Measurements from ENCODE around the gene SIX3.
A peak's percentile ranks its signal among the peaks of the same experiment; 100 is the strongest.

Gene SIX3

GRCh38 chr2:44941551-44942234 lies at the start of gene SIX3:
SIX3 (plus strand) TSS chr2:44941702; CDS start chr2:44942105, 403 bp downstream.
- DNase-seq (ENCODE audit: low read depth in 2 of 2): peak in 1 of 2 donors; percentile 8

DNA sequence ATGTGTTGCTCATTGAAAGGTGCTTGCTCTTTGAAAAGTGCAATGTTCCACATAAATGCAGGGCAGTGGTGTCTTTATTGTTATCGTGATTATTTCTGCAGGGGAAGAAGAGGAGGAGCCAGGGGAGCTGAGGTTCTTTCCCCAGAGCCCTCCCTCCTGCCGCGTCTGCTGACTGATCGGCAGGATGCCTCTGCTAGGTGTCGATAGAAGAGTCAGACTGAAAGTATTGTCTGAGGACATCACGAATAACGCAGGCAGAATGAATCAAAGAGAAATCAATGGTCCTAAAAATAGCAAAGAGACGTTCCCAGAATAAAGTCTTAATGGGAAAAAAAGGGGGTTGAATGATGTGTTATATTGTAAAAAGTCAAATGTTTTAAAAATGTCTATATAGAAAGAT lies 47.4 kb upstream of the SIX3 start:
- no peak for DNase-seq (ENCODE audit: low read depth in 2 of 2)

DNA sequence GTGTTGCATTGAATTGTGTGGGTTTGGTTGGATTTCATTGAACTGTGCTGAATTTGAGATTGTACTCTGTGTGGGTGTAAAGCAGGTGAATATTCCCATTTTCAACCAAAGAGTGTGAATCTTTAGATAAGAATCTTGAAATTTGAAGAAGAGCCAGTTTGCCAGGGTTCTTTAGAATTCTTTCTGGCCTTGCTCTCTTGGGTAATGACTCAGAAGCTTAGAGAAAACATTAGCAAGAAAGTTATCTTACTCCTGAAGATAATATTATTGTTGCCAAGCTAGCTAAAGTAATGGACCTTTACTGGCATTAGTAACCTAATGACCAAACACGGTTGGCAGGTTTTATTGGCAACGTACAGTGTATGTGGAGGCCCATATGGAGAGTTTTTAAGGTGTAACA lies 46.4 kb upstream of the SIX3 start:
- no peak for DNase-seq (ENCODE audit: low read depth in 2 of 2)

- no peak for DNase-seq (ENCODE audit: low read depth in 2 of 2)
Observed at GRCh38 chr2:44897406-44897805, 44.1 kb upstream of the SIX3 start.

DNA sequence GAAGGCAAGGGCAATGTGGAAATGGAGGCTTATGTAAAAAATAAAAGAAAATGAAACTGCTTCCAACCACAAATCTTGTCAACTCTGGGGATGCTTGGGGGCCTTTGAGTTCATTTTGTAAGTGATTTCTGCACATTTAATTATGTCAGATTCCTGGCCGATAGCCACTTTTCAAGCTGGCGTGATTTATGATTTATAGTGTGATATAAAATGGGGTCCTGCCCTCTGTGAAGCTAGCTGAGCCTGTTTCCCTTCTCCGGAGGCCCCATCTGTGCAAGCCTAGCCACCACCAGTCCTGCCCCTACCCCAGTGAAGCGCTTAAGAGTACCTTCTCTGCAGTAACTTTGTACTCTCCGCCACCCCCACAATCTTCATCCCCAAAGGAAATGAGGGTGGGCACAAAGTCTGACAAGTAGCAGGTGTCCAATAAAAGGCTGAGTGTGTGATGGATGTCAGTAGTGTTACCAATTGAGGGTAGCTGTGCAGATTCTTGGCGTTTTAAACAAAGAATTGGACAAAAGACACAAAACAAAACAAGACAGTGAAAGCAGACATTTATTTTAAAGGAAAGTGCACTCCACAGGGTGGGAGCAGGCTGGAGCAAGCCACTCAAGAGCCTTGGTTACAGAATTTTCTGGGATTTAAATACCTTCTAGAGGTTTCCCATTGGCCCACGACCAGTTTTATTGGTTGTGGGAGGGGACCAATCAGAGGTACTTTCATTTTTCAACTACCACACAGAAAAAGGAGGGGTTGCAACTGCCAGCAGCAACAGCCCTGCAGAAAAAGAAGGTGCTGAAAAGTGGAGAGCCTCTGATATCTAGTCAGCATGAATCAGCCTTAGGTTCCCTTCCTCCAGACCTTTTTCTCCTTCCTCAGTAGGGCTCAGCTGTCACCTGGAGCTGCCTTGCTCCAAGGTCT lies 39.0 kb upstream of the SIX3 start:
- DNase-seq (ENCODE audit: low read depth in 2 of 2): no peak

- no peak for DNase-seq (ENCODE audit: low read depth in 2 of 2)
Observed at GRCh38 chr2:44904578-44904977, 36.9 kb upstream of the SIX3 start.

- DNase-seq (ENCODE audit: low read depth in 2 of 2): no peak
Observed at GRCh38 chr2:44906972-44907371, 34.5 kb upstream of the SIX3 start.

DNA sequence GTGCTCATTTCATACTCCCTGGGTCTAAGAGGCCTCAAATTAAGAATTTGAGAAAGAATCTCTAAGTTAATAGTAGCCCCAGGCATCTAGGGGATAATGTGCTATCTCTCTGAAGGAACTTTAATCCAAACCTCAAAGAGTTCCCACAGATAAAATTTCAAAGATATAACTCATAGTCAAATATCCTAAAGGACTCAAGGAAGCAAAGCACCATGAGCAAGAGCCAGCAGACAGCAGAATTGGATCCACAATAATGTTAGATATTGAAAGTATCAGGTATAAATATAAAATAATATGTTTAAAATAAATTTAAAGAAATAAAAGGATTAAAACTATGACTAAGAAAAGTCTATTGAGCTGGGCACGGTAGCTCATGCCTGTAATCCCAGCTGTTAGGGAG lies 31.7 kb upstream of the SIX3 start:
- no peak for DNase-seq (ENCODE audit: low read depth in 2 of 2)

GRCh38 chr2:44912660-44913059 lies 28.8 kb upstream of the SIX3 start:
- no peak for DNase-seq (ENCODE audit: low read depth in 2 of 2)

DNA sequence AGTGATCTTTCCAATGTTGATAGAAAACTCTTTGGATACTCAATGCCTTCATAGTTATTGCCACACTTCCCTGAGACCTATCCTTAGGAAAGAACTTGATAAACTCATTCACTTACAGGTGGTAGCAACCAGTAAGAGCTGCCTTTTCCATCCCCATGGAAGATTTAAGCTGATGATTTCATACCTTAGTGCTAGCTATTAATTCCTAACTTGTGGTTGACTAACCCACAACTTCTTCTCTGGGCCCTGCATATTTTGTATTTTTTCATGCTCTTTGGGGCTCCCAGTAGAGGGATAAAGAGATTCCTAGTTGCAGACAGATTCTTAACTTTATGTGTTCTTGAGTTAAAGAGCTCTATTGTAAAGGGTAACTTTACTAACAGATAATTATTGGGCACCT lies 25.2 kb upstream of the SIX3 start:
- DNase-seq (ENCODE audit: low read depth in 2 of 2): no peak

- no peak for DNase-seq (ENCODE audit: low read depth in 2 of 2)
Observed at GRCh38 chr2:44918095-44918775, 23.3 kb upstream of the SIX3 start.

GRCh38 chr2:44920751-44921150 lies 20.8 kb upstream of the SIX3 start:
- no peak for DNase-seq (ENCODE audit: low read depth in 2 of 2)

- DNase-seq (ENCODE audit: low read depth in 2 of 2): no peak
Observed at GRCh38 chr2:44922776-44923175, 18.7 kb upstream of the SIX3 start.

- no peak for DNase-seq (ENCODE audit: low read depth in 2 of 2)
Observed at GRCh38 chr2:44925561-44926136, 15.9 kb upstream of the SIX3 start.

- DNase-seq (ENCODE audit: low read depth in 2 of 2): no peak
Observed at GRCh38 chr2:44926957-44927356, 14.5 kb upstream of the SIX3 start.

- DNase-seq (ENCODE audit: low read depth in 2 of 2): no peak
Observed at GRCh38 chr2:44927985-44928482, 13.5 kb upstream of the SIX3 start.

DNA sequence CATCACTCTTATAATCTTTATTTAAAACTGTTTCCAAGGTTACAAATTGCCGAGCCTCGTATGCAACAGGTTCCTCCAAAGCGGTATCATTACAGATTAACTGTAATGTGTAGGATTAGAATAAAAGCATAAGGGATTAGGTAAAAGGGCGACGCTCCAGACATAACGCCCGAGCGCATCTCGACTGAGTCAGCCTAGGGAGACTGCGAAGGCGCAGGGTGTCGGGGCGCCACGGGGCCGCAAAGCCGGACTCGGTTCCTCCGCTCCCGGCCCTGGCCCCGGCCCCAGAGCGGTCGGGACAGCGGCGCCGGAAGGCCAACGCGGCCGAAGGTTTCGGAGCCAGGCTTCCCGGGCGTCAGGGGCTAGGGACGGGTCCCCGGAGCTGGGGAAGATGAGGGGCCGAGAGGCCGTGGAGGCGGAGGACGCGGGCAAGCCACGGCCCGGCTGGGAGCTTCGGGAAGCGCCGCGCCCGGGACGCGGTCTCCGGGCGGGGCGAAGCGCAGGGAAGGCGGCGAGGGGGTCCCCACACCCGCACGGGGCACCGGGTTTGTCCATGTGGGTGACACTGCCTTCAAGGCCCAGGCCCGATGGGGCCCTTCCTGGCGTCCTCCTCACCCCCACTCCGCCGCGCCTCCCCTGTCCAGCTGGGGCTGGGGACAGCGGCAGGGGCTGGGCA lies 12.9 kb upstream of the SIX3 start:
- no peak for DNase-seq (ENCODE audit: low read depth in 2 of 2)

DNA sequence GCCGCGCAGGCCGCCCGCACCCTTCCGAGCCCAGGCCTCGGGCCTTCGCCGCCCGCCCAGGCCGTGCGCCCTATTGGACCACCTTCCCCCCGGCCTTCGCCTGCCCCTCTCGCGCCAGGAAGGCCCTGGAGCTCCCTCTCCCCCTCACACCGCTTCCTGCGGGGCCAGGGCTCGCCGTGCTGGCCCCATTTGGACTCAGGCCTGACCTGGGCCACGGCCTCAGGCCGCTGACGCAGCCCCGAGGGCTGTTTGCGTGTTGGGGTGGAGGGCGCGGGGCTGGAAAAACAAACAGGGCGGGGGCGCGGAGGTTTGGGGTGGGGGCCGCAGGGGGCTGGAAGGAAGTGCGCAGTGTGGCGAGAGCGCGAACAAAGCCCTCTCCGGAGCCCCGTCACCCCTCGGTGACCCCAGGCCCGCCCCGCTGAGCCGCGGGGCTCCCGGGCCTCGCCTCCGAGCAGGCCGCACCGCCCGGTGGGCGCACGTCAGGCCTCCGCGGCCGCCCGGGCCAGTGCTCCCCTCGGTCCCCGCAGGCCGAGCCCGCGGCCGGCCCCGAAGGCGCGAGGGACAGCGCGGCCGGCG lies 12.3 kb upstream of the SIX3 start:
- DNase-seq (ENCODE audit: low read depth in 2 of 2): no peak

- DNase-seq (ENCODE audit: low read depth in 2 of 2): no peak
Observed at GRCh38 chr2:44929735-44930273, 11.7 kb upstream of the SIX3 start.

DNA sequence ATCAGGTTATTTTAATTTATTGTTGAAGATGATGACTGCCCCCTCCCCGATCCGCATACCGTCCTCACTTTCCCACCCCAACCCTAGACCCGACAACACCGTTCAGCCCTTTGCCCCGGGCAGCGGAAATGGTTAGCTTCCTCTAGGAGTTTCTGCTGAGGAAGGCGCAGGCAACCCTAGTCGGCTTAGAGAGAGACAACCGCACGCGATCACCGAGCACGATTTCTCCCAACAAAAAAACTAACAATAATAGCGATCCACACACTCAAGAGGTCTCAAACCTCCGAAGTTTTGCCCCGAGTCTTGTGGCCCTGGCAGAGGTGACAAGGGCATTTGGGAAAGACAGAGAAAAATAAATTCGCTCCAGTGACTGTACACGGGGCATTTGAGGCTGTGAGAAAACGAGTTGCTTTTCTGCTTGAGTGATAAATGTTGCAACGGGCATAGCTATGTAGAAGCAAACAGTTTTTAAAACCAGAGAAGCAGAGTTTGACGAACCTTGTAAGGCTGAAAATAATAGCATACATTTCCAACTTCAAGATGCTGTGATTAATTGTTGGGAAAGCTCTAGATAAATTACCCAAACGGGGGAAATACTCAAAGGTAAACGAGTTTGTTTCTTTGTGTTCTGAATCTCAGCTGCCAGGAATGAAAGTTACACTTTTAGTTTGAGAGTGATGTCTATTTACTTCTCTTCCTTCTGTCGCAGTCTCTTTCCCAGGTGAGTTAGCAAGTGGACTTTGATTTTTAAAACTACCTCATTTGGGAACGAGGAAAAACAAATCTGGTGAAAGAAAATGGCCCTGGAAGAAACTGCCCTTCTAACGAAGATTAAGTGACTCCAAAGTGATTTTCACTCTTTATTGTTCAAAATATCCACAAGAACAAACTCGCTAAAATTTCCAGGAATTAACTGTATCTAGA lies 11.0 kb upstream of the SIX3 start:
- DNase-seq (ENCODE audit: low read depth in 2 of 2): no peak
